Measurements from ENCODE around the gene FGFR2.

Gene FGFR2

GRCh38 chr10:121553511-121554264, 44.6 kb downstream of the FGFR2 start:
- DNase-seq (ENCODE audit: low spot score), result no peak

- no peak for DNase-seq (ENCODE audit: low spot score)
These were observed 45.5 kb downstream of the FGFR2 start for GRCh38 chr10:121552746-121553145.

GRCh38 chr10:121551210-121551885, 46.9 kb downstream of the FGFR2 start:
- DNase-seq (ENCODE audit: low spot score), result no peak

GRCh38 chr10:121544301-121544869, 53.9 kb downstream of the FGFR2 start:
- DNase-seq (ENCODE audit: low spot score), result no peak

- DNase-seq (ENCODE audit: low spot score), result no peak
These were observed 54.7 kb downstream of the FGFR2 start for GRCh38 chr10:121543545-121543944.

- DNase-seq (ENCODE audit: low spot score), result no peak
These were observed 56.7 kb downstream of the FGFR2 start for GRCh38 chr10:121541450-121542120.

- no peak for DNase-seq (ENCODE audit: low spot score)
These were observed 57.4 kb downstream of the FGFR2 start for GRCh38 chr10:121540732-121541395.

GRCh38 chr10:121539786-121540185, 58.5 kb downstream of the FGFR2 start:
- DNase-seq (ENCODE audit: low spot score), result no peak

GRCh38 chr10:121536310-121536913, 61.8 kb downstream of the FGFR2 start:
- no peak for DNase-seq (ENCODE audit: low spot score)

- no peak for DNase-seq (ENCODE audit: low spot score)
These were observed 62.9 kb downstream of the FGFR2 start for GRCh38 chr10:121535381-121535780.

GRCh38 chr10:121532292-121532864, 65.9 kb downstream of the FGFR2 start:
- DNase-seq (ENCODE audit: low spot score), result no peak

GRCh38 chr10:121531830-121532178, 66.4 kb downstream of the FGFR2 start:
- DNase-seq (ENCODE audit: low spot score), result no peak

- DNase-seq (ENCODE audit: low spot score), result no peak
These were observed 67.0 kb downstream of the FGFR2 start for GRCh38 chr10:121531076-121531829.

- DNase-seq (ENCODE audit: low spot score), result no peak
These were observed 67.7 kb downstream of the FGFR2 start for GRCh38 chr10:121530481-121531075.

GRCh38 chr10:121527690-121528089, 70.6 kb downstream of the FGFR2 start:
- no peak for DNase-seq (ENCODE audit: low spot score)

- DNase-seq (ENCODE audit: low spot score), result no peak
These were observed 71.4 kb downstream of the FGFR2 start for GRCh38 chr10:121526801-121527221.

GRCh38 chr10:121526135-121526790, 72.0 kb downstream of the FGFR2 start:
- DNase-seq (ENCODE audit: low spot score), result no peak

GRCh38 chr10:121525251-121526134, 72.8 kb downstream of the FGFR2 start:
- DNase-seq (ENCODE audit: low spot score), result no peak

All from kidney capillary endothelial cell (primary cell).